Adrenal gland (tissue), 12 donors: ENCODE measurements around the gene PACRG. TPM values are rescaled to one million over a fixed set of nuclear protein-coding genes. Genes with fewer than 3 reads are reported as not detected.

ENCODE experiments used
- DNase-seq, 7 donors: peaks; one replicate each; pipeline ENCODE4 v3.0.0-alpha.2; 2019 to 2020
- H3K27ac ChIP-seq, 5 donors: fragments of 200-600 bp; sonication (generic) in 4 of 5; 1 replicate in 3 of 5; 2 replicates in 2 of 5; pipeline versions ENCODE4 v1.5.1 to v1.8.0; 2016 to 2020; ENCODE audit warnings: mild to moderate bottlenecking in 1 of 5
- H3K27me3 ChIP-seq: fragments of 200-600 bp; 2 replicates; pipeline ENCODE4 v1.8.0; 2021
- H3K36me3 ChIP-seq, 2 donors: fragments of 200-600 bp; replicated peaks in 1 of 2; 1 replicate in 1 of 2; 2 replicates in 1 of 2; pipeline versions ENCODE4 v1.5.1 to v1.8.0; 2018 to 2022
- H3K4me1 ChIP-seq, 2 donors: fragments of 200-600 bp; replicated peaks in 1 of 2; 1 replicate in 1 of 2; 2 replicates in 1 of 2; pipeline versions ENCODE4 v1.5.1 to v1.8.0; 2018 to 2021
- H3K4me3 ChIP-seq, 4 donors: fragments of 200-600 bp; sonication (generic) in 3 of 4; one replicate each; pipeline ENCODE4 v1.5.1; 2016 to 2018
- H3K9me3 ChIP-seq, 3 donors: fragments of 200-600 bp; sonication (generic) in 1 of 3; replicated peaks in 1 of 3; 1 replicate in 2 of 3; 2 replicates in 1 of 3; pipeline versions ENCODE4 v1.5.1 to v1.8.0; 2016 to 2021
- POLR2A ChIP-seq, 2 donors: fragments of 450-650 bp; IDR thresholded peaks; one replicate each; pipeline ENCODE4 v1.6.1; 2017; ENCODE audit warnings: antibody characterized with exemption in 2 of 2, mild to moderate bottlenecking in 2 of 2, moderate library complexity in 1 of 2
- WGBS, 4 donors: extraction: QIAGEN DNeasy Blood & Tissue Kit in 2 of 4; methylation state at CpG; one replicate each; pipeline versions ENCODE4 v1.1.5 to v1.1.7; 2013 to 2017; 5-methylcytosine and 5-hydroxymethylcytosine counted together
- intact Hi-C, 2 donors: fragments of 100-400 bp; cut with DNase I; formaldehyde crosslinking; loops; one replicate each; pipeline versions ENCODE4 v1.14.1 to v1.15.0; 2022 to 2023
- polyA plus RNA-seq, 3 donors: library from polyadenylated mRNA; stranded (reverse); fragments of 200-250 nt in 2 of 3; fragments of 350-450 nt in 1 of 3; fragmentation: Illumina TruSeq in 1 of 3; extraction: RNeasy Lipid Tissue Mini Kit (QIAGEN cat#74804) in 1 of 3; gene quantifications; one replicate each; pipeline ENCODE4 v1.2.3, GENCODE V29; 2013 to 2014
- total RNA-seq, 9 donors: library from RNA; depleted of rRNA in 4 of 9; stranded (reverse); fragments of >200 nt in 4 of 9; fragments of 120-200 nt in 1 of 9; fragmentation: NEBNext Ultra II Directional in 1 of 9; extraction: Animal tissue kit (Norgen Biotek cat#: 25700) in 1 of 9; gene quantifications; one replicate each; pipeline versions ENCODE4 v1.1.0 to v1.2.4, GENCODE V29; 2013 to 2023
- TF ChIP-seq, protein P1 (sequence below), 6 experiments: fragments of 450-650 bp in 4 of 6; fragments of 200-600 bp in 2 of 6; sonication (generic) in 1 of 6; IDR thresholded peaks; 1 replicate in 5 of 6; 2 replicates in 1 of 6; pipeline versions ENCODE4 v1.5.1 to v1.8.0; 2016 to 2021; ENCODE audit warnings: antibody characterized with exemption in 6 of 6, mild to moderate bottlenecking in 2 of 6, moderate library complexity in 1 of 6
- donor health status: healthy with polysubstance abuse.
- donor health status: Bipolar disorder and iron deficiency.
- donor health status: DM: yes; HTN: yes; CAD: no.
- donor health status: DM: no; HTN: no; CAD: no.
- donor health status: DM: no; HTN: no; CAD: no.
- donor health status: DM: yes; HTN: yes; CAD: no.

PACRG gene
- total and polyA plus RNA-seq, 12 donors: 0.18 to 6.1 (median 1.4) TPM

DNA sequence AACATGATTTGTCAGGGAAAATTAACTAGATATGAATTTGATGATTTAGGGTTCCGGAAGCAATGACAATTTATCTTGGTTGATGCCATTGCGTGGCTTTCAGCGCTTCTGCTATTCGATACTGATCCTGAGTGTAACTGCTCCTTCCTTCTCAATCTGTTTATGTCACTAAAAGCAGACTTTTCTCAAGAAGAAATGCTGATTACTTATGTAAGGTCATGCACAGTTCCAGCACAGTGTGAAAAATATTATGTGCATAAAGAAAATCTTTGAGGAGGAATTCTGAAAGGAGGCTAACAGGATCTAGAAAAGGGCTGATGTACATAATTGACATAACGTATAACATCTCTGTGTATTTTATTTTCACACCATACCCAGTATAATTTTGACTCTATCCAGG, 336.6 kb downstream of the PACRG start:
- Histone ChIP-seq H3K27me3 (no peaks in the 10 kb centered on the region), H3K9me3 (no peaks in the 10 kb centered on the region), H3K27ac (no peak overlapping the region), H3K4me3 (no peak overlapping the region), H3K36me3 (no peaks in the 10 kb centered on the region), H3K4me1 (no peaks in the 10 kb centered on the region)
- WGBS, 4 donors: 81 to 92% (median 90%) methylated on average over 5 of the region's 5 CpGs
- no peak for TF ChIP-seq POLR2A (IDR thresholded peaks at IDR 0.05)
- TF ChIP-seq, protein P1, sequence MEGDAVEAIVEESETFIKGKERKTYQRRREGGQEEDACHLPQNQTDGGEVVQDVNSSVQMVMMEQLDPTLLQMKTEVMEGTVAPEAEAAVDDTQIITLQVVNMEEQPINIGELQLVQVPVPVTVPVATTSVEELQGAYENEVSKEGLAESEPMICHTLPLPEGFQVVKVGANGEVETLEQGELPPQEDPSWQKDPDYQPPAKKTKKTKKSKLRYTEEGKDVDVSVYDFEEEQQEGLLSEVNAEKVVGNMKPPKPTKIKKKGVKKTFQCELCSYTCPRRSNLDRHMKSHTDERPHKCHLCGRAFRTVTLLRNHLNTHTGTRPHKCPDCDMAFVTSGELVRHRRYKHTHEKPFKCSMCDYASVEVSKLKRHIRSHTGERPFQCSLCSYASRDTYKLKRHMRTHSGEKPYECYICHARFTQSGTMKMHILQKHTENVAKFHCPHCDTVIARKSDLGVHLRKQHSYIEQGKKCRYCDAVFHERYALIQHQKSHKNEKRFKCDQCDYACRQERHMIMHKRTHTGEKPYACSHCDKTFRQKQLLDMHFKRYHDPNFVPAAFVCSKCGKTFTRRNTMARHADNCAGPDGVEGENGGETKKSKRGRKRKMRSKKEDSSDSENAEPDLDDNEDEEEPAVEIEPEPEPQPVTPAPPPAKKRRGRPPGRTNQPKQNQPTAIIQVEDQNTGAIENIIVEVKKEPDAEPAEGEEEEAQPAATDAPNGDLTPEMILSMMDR (IDR thresholded peaks at IDR 0.05): no peak
- intact Hi-C loops: no loop called here
- DNase-seq: no peak

DNA sequence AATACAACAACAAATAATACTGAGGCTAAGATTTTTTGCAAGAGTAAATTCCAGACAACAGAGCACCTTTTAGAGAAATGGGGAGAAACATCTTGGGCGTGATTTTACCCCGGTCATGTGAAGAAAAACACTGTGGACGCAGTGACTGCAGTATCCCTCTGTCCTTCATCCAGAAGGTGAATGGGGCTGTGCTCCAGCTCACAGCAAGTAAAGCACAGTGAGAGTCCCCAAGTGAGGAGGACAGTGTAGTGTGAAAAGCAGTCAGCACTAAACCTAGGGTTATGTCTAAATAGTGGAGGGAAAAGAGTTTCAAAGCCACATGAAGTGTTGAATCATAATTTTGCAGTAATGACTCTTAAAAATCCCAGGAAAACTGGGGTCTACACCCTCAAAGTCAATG, 338.4 kb downstream of the PACRG start:
- Histone ChIP-seq H3K9me3 (no peaks in the 10 kb centered on the region), H3K4me1 (no peaks in the 10 kb centered on the region), H3K27me3 (no peaks in the 10 kb centered on the region), H3K36me3 (no peaks in the 10 kb centered on the region), H3K27ac (no peak overlapping the region), H3K4me3 (no peak overlapping the region)
- no peak for TF ChIP-seq POLR2A (IDR thresholded peaks at IDR 0.05)
- intact Hi-C loops: no loop called here
- no peak for DNase-seq
- WGBS, 4 donors: 84 to 92% (median 88%) methylated on average over 3 of the region's 3 CpGs

DNA sequence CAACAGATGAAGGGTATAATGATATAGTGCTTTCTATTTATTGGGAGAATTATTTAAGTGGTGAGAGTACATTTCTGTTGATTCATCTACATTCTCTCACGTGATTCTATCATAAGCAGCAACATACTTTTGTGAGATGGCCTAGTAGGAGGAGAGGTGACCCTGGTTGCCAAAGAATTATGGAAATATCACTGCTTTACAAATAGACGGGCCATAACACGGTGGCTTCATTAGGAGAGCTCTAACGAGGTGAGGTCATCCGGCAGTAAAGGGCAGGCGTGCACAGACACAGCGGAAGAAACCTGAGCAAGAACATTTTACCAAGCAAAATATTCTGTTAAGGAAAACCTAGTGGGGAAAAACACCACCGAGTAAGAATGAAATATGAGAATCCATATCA, 349.4 kb downstream of the PACRG start:
- no peaks in the 10 kb centered on the region for H3K36me3 ChIP-seq
- intact Hi-C loops: no loop called here
- WGBS, 4 donors: 71 to 86% (median 79%) methylated on average over 8 of the region's 8 CpGs
- H3K4me1 ChIP-seq: no peaks in the 10 kb centered on the region
- H3K4me3 ChIP-seq: no peak overlapping the region
- no peaks in the 10 kb centered on the region for H3K9me3 ChIP-seq
- no peaks in the 10 kb centered on the region for H3K27me3 ChIP-seq
- no peak for DNase-seq
- no peak for TF ChIP-seq POLR2A (IDR thresholded peaks at IDR 0.05)
- TF ChIP-seq, protein P1 (IDR thresholded peaks at IDR 0.05): no peak
- H3K27ac ChIP-seq: no peak overlapping the region

DNA sequence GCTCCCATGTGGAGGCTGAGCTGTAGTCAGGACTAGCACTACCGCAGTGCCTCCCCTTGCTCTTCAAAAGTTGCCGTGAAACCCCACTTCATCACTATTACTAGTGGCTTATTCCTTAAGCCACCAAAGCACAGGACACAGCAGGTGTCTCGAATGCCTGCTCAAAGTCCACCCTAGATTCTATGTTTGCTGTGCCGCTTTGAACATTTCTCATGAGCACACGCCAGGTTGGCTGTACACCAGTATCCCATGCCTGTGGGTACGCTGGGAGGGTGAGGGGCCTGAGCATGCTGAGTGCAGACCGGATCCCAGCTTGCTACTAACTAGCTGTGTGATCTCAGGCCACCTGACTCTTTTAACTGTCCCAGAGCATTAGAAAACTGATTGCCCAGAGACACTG, 350.9 kb downstream of the PACRG start:
- TF ChIP-seq, protein P1 (IDR thresholded peaks at IDR 0.05): no peak
- H3K9me3 ChIP-seq: no peaks in the 10 kb centered on the region

DNA sequence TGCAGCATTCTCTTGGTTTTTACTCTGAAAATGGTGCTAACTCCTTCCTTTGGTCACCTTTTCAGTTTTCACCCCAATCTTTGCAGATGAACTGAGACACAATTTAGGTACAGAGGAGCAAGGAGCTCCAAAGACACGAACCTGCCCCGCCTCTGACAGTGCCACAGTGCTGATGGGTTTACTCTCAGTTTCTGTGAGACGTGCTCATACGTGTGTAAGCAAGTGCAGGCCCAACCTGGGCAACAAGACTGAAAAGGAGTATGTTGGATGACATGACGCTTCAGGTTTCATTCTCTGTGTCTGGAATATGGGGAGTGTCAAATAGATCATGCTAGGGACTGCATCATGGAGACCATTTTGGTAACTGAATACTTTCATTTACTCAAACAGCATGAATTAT, 352.5 kb downstream of the PACRG start:
- Histone ChIP-seq H3K4me1 (no peaks in the 10 kb centered on the region), H3K27ac (no peak overlapping the region), H3K27me3 (no peaks in the 10 kb centered on the region), H3K36me3 (no peaks in the 10 kb centered on the region), H3K4me3 (no peak overlapping the region), H3K9me3 (no peaks in the 10 kb centered on the region)
- 86 to 99% (median 94%) methylated on average over 5 of the region's 5 CpGs for WGBS, 4 donors
- no peak for DNase-seq
- intact Hi-C loops: no loop called here
- TF ChIP-seq POLR2A (IDR thresholded peaks at IDR 0.05): no peak
- TF ChIP-seq, protein P1 (IDR thresholded peaks at IDR 0.05): no peak

More for the DNA sequence above, 350.9 kb downstream of the PACRG start:
- Histone ChIP-seq H3K36me3 (no peaks in the 10 kb centered on the region), H3K27ac (no peak overlapping the region), H3K27me3 (no peaks in the 10 kb centered on the region), H3K4me1 (no peaks in the 10 kb centered on the region), H3K4me3 (no peak overlapping the region)
- 91 to 96% (median 95%) methylated on average over 5 to 7 of the region's 7 CpGs for WGBS, 4 donors
- no peak for DNase-seq
- intact Hi-C loops: no loop called here
